ENCODE results near the gene PSMB4.

The PSMB4 gene

GRCh38 chr1:151367658-151368392 is 31.5 kb upstream of the PSMB4 start:
- no peak for DNase-seq (ENCODE audit: low read depth)
- no peak overlapping the region for H3K4me3 ChIP-seq (ENCODE audit: low read length)
- TF ChIP-seq CTCF (conservative IDR thresholded peaks at IDR 0.05; ENCODE audit: low read depth, low read length), result no peak

- no peak for DNase-seq (ENCODE audit: low read depth)
- no peak for TF ChIP-seq CTCF (conservative IDR thresholded peaks at IDR 0.05; ENCODE audit: low read depth, low read length)
- no peak overlapping the region for H3K4me3 ChIP-seq (ENCODE audit: low read length)
These were observed 30.7 kb upstream of the PSMB4 start for GRCh38 chr1:151368393-151369301.

GRCh38 chr1:151369302-151369610 is 30.1 kb upstream of the PSMB4 start:
- TF ChIP-seq CTCF (conservative IDR thresholded peaks at IDR 0.05; ENCODE audit: low read depth, low read length), result no peak
- DNase-seq (ENCODE audit: low read depth), result no peak
- no peak overlapping the region for H3K4me3 ChIP-seq (ENCODE audit: low read length)

- no peak for TF ChIP-seq CTCF (conservative IDR thresholded peaks at IDR 0.05; ENCODE audit: low read depth, low read length)
- no peak overlapping the region for H3K4me3 ChIP-seq (ENCODE audit: low read length)
- no peak for DNase-seq (ENCODE audit: low read depth)
These were observed 29.7 kb upstream of the PSMB4 start for GRCh38 chr1:151369621-151370048.

GRCh38 chr1:151370211-151370911 is 29.0 kb upstream of the PSMB4 start:
- no peak overlapping the region for H3K4me3 ChIP-seq (ENCODE audit: low read length)
- DNase-seq (ENCODE audit: low read depth), result no peak
- no peak for TF ChIP-seq CTCF (conservative IDR thresholded peaks at IDR 0.05; ENCODE audit: low read depth, low read length)

- DNase-seq (ENCODE audit: low read depth), result no peak
- peak overlapping the region; percentile 46 for H3K4me3 ChIP-seq (ENCODE audit: low read length)
- TF ChIP-seq CTCF (conservative IDR thresholded peaks at IDR 0.05; ENCODE audit: low read depth, low read length), result no peak
These were observed 27.9 kb upstream of the PSMB4 start for GRCh38 chr1:151371370-151372057.
